Trophoblast cell (in vitro differentiated cells and primary cell): ENCODE results near the gene SLC35C1.
A peak's percentile ranks its signal among the peaks of the same experiment; 100 is the strongest.
"Not testable (repeated sequence)": the region's sequence is repeated elsewhere in the genome, so short reads cannot be mapped to it uniquely, and the experiment has no call there.

Experiments
- DNase-seq, 2 donors: peaks; one replicate each; pipeline ENCODE4 v3.0.0-alpha.2; 2016
- H2AFZ ChIP-seq: 2 replicates; pipeline ENCODE4 v1.6.1; 2013; ENCODE audit warnings: low read length, moderate library complexity, mild to moderate bottlenecking; ENCODE audit not compliant: insufficient read depth, poor library complexity
- H2AK5ac ChIP-seq: 2 replicates; pipeline ENCODE4 v1.6.1; 2013; ENCODE audit warnings: mild to moderate bottlenecking, low read length
- H2BK120ac ChIP-seq: 2 replicates; pipeline ENCODE4 v1.6.1; 2013; ENCODE audit warnings: low read length, mild to moderate bottlenecking, moderate library complexity; ENCODE audit not compliant: insufficient read depth, poor library complexity
- H2BK12ac ChIP-seq: 2 replicates; pipeline ENCODE4 v1.6.1; 2013; ENCODE audit warnings: mild to moderate bottlenecking, low read length, moderate library complexity
- H2BK5ac ChIP-seq: 2 replicates; pipeline ENCODE4 v1.6.1; 2013; ENCODE audit warnings: low read length, low read depth, moderate library complexity, mild to moderate bottlenecking; ENCODE audit not compliant: poor library complexity
- H3K14ac ChIP-seq: 2 replicates; pipeline ENCODE4 v1.6.1; 2013; ENCODE audit warnings: mild to moderate bottlenecking, low read length
- H3K18ac ChIP-seq: 2 replicates; pipeline ENCODE4 v1.6.1; 2013; ENCODE audit warnings: mild to moderate bottlenecking, low read length
- H3K23ac ChIP-seq: 2 replicates; pipeline ENCODE4 v1.6.1; 2013; ENCODE audit warnings: low read length
- H3K27ac ChIP-seq: 2 replicates; pipeline ENCODE4 v1.5.1; 2013; ENCODE audit warnings: low read depth, mild to moderate bottlenecking, inconsistent platforms, low read length, moderate library complexity
- H3K27me3 ChIP-seq: 2 replicates; pipeline ENCODE4 v1.6.1; 2013; ENCODE audit warnings: inconsistent platforms, mild to moderate bottlenecking, low read length, moderate library complexity; ENCODE audit not compliant: insufficient read depth
- H3K36me3 ChIP-seq, 2 experiments: 1 replicate in 1 of 2; 2 replicates in 1 of 2; pipeline ENCODE4 v1.6.1; 2013; ENCODE audit warnings: low read length in 2 of 2, mild to moderate bottlenecking in 2 of 2, moderate library complexity in 1 of 2; ENCODE audit not compliant: insufficient read depth in 2 of 2, control insufficient read depth in 1 of 2
- H3K4ac ChIP-seq: 2 replicates; pipeline ENCODE4 v1.6.1; 2013; ENCODE audit warnings: low read depth, mild to moderate bottlenecking, low read length, moderate library complexity
- H3K4me1 ChIP-seq, 2 experiments: 1 replicate in 1 of 2; 2 replicates in 1 of 2; pipeline ENCODE4 v1.6.1; 2013; ENCODE audit warnings: low read length in 2 of 2, mild to moderate bottlenecking in 2 of 2, moderate library complexity in 1 of 2; ENCODE audit not compliant: insufficient read depth in 2 of 2, control insufficient read depth in 1 of 2
- H3K4me2 ChIP-seq: 2 replicates; pipeline ENCODE4 v1.6.1; 2013; ENCODE audit warnings: inconsistent platforms, mild to moderate bottlenecking, low read length, moderate library complexity
- H3K4me3 ChIP-seq: 2 replicates; pipeline ENCODE4 v1.5.1; 2013; ENCODE audit warnings: mild to moderate bottlenecking, low read depth, low read length, inconsistent platforms
- H3K79me1 ChIP-seq: one replicate; pipeline ENCODE4 v1.6.1; 2013; ENCODE audit warnings: low read length
- H3K79me2 ChIP-seq: 2 replicates; pipeline ENCODE4 v1.6.1; 2013; ENCODE audit warnings: low read length, mild to moderate bottlenecking; ENCODE audit not compliant: control insufficient read depth, insufficient read depth, poor library complexity
- H3K9ac ChIP-seq: 2 replicates; pipeline ENCODE4 v1.6.1; 2013; ENCODE audit warnings: mild to moderate bottlenecking, low read length
- H3K9me3 ChIP-seq: 2 replicates; pipeline ENCODE4 v1.6.1; 2013; ENCODE audit warnings: low read depth, mild to moderate bottlenecking, control low read depth, inconsistent platforms, low read length; ENCODE audit not compliant: insufficient read depth
- H4K12ac ChIP-seq: 2 replicates; pipeline ENCODE4 v1.6.1; 2013; ENCODE audit warnings: low read depth, mild to moderate bottlenecking, low read length, moderate library complexity
- H4K8ac ChIP-seq: 2 replicates; pipeline ENCODE4 v1.6.1; 2013; ENCODE audit warnings: low read depth, mild to moderate bottlenecking, low read length, moderate library complexity
- H4K91ac ChIP-seq: one replicate; pipeline ENCODE4 v1.6.1; 2013; ENCODE audit warnings: low read depth, mild to moderate bottlenecking, low read length, moderate library complexity
- WGBS: extraction: QIAGEN DNeasy Blood & Tissue Kit; methylation state at CpG from one replicate; pipeline ENCODE4 v1.1.7; 2013; ENCODE audit warnings: missing lambda C conversion rate; ENCODE audit not compliant: insufficient read length, insufficient coverage; ENCODE audit errors: extremely low coverage; 5-methylcytosine and 5-hydroxymethylcytosine counted together

SLC35C1 gene

DNA sequence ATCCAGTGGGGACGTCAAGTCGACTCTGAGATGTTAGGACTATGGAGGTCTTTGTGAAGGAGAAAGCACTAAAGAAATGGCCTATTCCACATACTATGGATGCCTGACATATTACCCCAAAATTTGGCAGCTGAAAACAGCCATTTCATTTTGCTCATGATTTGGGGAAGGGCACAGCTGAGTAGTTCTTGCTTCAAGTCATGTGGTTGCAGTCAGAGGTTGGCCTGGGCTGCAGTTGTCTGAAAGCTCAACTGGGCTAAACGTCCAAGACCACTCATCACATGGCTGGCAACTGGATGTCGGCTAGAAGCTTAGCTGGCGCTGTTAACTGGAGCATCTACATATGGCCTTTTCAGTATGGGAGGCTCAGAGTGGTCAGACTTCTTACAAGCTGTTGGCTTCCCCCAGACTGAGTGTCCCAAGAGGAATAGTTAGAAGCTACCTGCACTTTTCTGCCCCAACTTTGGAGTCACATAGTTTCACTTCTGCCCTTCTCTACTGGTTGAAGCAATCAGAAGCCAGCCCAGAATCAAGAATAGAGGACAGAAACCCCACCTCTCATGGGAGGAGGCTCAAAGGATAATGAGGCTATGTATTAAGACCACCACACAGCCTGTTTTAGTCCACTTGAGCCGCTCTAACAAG lies 14.1 kb downstream of the SLC35C1 start:
- H4K91ac ChIP-seq: no peak overlapping the region
- H3K27ac ChIP-seq: no peak overlapping the region
- H3K36me3 ChIP-seq: no peaks in the 10 kb centered on the region
- WGBS: no CpG with 5 or more reads among the region's 6 CpGs
- H3K9me3 ChIP-seq: no peaks in the 10 kb centered on the region
- peaks cover 5 to 14% of the 10 kb centered on the region in 2 experiments for H3K4me1 ChIP-seq
- no peak overlapping the region for H3K23ac ChIP-seq
- no peak overlapping the region for H2AFZ ChIP-seq
- H3K4me3 ChIP-seq: no peak overlapping the region
- no peak overlapping the region for H2BK5ac ChIP-seq
- H3K14ac ChIP-seq: no peak overlapping the region
- H2BK12ac ChIP-seq: no peak overlapping the region
- H3K18ac ChIP-seq: no peak overlapping the region
- H2BK120ac ChIP-seq: no peak overlapping the region
- H3K9ac ChIP-seq: no peak overlapping the region
- H4K8ac ChIP-seq: no peak overlapping the region
- no peaks in the 10 kb centered on the region for H3K27me3 ChIP-seq
- peaks cover 7% of the 10 kb centered on the region for H3K79me1 ChIP-seq
- H3K4ac ChIP-seq: no peak overlapping the region
- no peak overlapping the region for H4K12ac ChIP-seq
- peaks cover 3% of the 10 kb centered on the region for H3K79me2 ChIP-seq
- no peak for DNase-seq
- no peak overlapping the region for H2AK5ac ChIP-seq
- H3K4me2 ChIP-seq: no peak overlapping the region

DNA sequence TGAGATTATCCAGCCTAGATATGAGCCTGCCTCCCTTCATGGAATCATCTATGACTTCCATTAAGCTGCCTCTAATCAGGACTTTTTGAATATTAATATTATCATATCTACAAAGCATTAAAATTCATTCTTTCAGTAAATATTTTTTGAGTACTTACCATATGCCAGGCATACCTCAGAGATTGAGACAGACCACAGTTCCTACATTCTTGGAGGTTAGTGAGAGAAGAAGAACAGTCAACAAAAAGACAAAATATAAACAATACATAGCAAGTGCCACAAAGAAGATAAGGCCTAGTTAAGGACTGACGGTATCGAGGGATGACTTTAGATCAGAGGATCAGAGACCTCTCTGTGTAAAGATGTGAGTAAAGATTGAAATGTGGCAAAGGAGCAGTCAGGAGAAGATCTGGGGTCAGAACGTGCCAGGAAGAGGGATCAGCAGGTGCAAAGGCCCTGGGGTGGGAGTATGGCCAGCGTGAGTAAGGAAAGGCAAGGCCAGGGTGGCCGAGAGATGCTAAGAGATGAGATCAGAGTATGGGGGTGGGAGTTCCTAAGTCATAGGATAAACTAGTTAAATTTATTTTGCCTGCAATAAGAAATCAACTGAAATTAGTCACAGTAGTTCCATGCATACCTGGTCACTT lies 15.4 kb downstream of the SLC35C1 start:
- Histone ChIP-seq H4K91ac (no peak overlapping the region), H4K12ac (no peak overlapping the region), H3K9ac (no peak overlapping the region), H3K79me2 (peaks cover 3% of the 10 kb centered on the region), H3K4me3 (no peak overlapping the region), H2BK120ac (no peak overlapping the region), H4K8ac (no peak overlapping the region), H3K79me1 (peaks cover 12% of the 10 kb centered on the region), H2AK5ac (no peak overlapping the region), H3K18ac (no peak overlapping the region), H2BK5ac (no peak overlapping the region), H3K27ac (no peak overlapping the region), H3K14ac (no peak overlapping the region), H3K9me3 (no peaks in the 10 kb centered on the region), H3K27me3 (no peaks in the 10 kb centered on the region), H3K4ac (no peak overlapping the region), H3K36me3 (no peaks in the 10 kb centered on the region), H2BK12ac (no peak overlapping the region), H3K23ac (no peak overlapping the region), H3K4me1 (peaks cover 8 to 15% of the 10 kb centered on the region in 2 experiments), H3K4me2 (no peak overlapping the region), H2AFZ (no peak overlapping the region)
- WGBS: no CpG with 5 or more reads among the region's 5 CpGs
- peak in 1 of 2 donors; percentile 26 for DNase-seq

- not testable (repeated sequence) for H2AK5ac ChIP-seq, H3K14ac ChIP-seq, H3K27me3 ChIP-seq, H3K4me2 ChIP-seq, H4K8ac ChIP-seq, H3K18ac ChIP-seq, H3K4me3 ChIP-seq, DNase-seq, H3K9ac ChIP-seq, H3K4ac ChIP-seq, H4K12ac ChIP-seq, H3K23ac ChIP-seq, H2AFZ ChIP-seq, H3K27ac ChIP-seq, H2BK120ac ChIP-seq, H2BK5ac ChIP-seq, H3K9me3 ChIP-seq, H3K79me2 ChIP-seq, H4K91ac ChIP-seq, H2BK12ac ChIP-seq, H3K36me3 ChIP-seq
- WGBS: no CpG with 5 or more reads among the region's 7 CpGs
- Histone ChIP-seq H3K4me1 (peaks cover 8 to 15% of the 10 kb centered on the region in 2 experiments), H3K79me1 (peaks cover 12% of the 10 kb centered on the region)
Observed at GRCh38 chr11:45826492-45826891, 21.5 kb downstream of the SLC35C1 start.

DNA sequence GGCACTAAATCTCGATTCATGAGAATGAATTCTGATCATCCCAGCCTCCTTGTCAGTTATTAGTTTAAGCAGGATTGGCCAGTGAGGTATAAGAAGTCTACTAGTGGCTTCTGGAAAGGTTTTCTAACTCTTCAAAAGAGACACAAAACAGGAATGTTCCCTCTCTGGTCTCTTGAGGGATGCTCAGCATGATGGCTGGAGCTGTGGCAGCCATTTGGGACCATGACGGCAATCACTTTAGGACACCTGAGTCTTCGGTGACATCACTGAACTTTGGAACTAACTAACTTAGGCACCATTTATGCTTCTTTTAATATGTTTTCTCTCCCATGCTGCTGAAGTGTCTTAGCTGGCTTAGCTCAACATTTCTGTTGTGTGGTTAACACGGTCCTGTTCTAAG lies 22.2 kb downstream of the SLC35C1 start:
- no peak overlapping the region for H4K8ac ChIP-seq
- no peak overlapping the region for H2BK5ac ChIP-seq
- H3K27ac ChIP-seq: no peak overlapping the region
- no peak overlapping the region for H2AK5ac ChIP-seq
- H3K4me3 ChIP-seq: no peak overlapping the region
- H3K9ac ChIP-seq: no peak overlapping the region
- H3K4me1 ChIP-seq: peaks cover 8 to 11% of the 10 kb centered on the region in 2 experiments
- H3K27me3 ChIP-seq: no peaks in the 10 kb centered on the region
- H4K91ac ChIP-seq: no peak overlapping the region
- peaks cover 3% of the 10 kb centered on the region for H3K79me2 ChIP-seq
- H3K79me1 ChIP-seq: peaks cover 12% of the 10 kb centered on the region
- H2BK120ac ChIP-seq: no peak overlapping the region
- H3K36me3 ChIP-seq: no peaks in the 10 kb centered on the region
- H3K4me2 ChIP-seq: no peak overlapping the region
- no peak overlapping the region for H4K12ac ChIP-seq
- no peak overlapping the region for H3K23ac ChIP-seq
- no peak overlapping the region for H3K4ac ChIP-seq
- H3K9me3 ChIP-seq: no peaks in the 10 kb centered on the region
- no CpG with 5 or more reads among the region's 4 CpGs for WGBS
- H2BK12ac ChIP-seq: no peak overlapping the region
- no peak overlapping the region for H3K14ac ChIP-seq
- no peak overlapping the region for H3K18ac ChIP-seq
- H2AFZ ChIP-seq: no peak overlapping the region
- DNase-seq: no peak
